ENCODE results near the gene SNX11. TPM values are rescaled to one million over a fixed set of nuclear protein-coding genes. Genes with fewer than 3 reads are reported as not detected.

Gene SNX11
- total and polyA plus RNA-seq, 9 of the 15 experiments (the other 6 are each of a cell fraction or from before 2014, with no cell fraction given) = 12.4 to 24.0 (median 16.8) TPM

DNA sequence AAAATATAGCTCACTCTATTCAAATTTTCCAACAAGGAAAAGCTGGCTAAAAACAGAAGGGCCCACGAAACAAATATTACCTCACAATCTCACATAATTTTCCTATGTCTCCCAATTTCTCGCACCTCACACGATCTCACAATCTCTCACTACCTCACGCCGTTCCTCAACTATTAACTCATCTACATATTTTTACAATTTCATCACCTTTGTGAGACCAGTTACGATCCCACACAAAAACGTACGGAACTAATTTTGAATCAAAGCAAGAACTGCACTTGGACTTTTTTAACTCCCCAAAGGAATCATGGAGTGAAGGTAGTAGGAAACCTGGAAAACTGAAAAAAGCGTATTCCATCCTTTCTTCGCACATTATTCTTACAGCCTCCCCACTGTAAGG is 7.4 kb upstream of the SNX11 start:
- ATAC-seq = no peak
- Histone ChIP-seq H2AFZ (ENCODE audit: low read depth, low read length) (no peak overlapping the region), H3K4me3 (peak overlapping the region; percentile 69), H3K27me3 (ENCODE audit: control insufficient read depth in 2 of 2, insufficient read depth in 2 of 2, low read length in 2 of 2) (no peaks in the 10 kb centered on the region), H3K4me2 (ENCODE audit: insufficient read depth, low read length) (peak overlapping the region; percentile 82), H4K20me1 (replicated peaks; ENCODE audit: control insufficient read depth, insufficient read depth, low read length) (no peaks in the 10 kb centered on the region), H3K9me1 (ENCODE audit: control insufficient read depth, insufficient read depth, low read length) (no peaks in the 10 kb centered on the region), H3K9ac (ENCODE audit: insufficient read depth in 1 of 2, low read depth in 2 of 2, low read length in 2 of 2) (peak overlapping the region; percentile 71 to 95; a peak in 3 of 4 replicates), H3K27ac (ENCODE audit: extremely low read depth, low read depth, low read length) (peak overlapping the region; percentile 72; the same call in 1 of the 3 replicates), H3K9me3 (replicated peaks; ENCODE audit: control insufficient read depth, insufficient read depth, low read depth, low read length) (0 out of 2 replicates have a peak, but pooled peaks cover 3% of the 10 kb centered on the region), H3K79me2 (ENCODE audit: control insufficient read depth, insufficient read depth, low read length) (peaks cover 47% of the 10 kb centered on the region), H3K4me1 (replicated peaks in 1 of 2; ENCODE audit: control insufficient read depth in 2 of 2, insufficient read depth in 2 of 2, low read length in 2 of 2) (peaks cover 3 to 22% of the 10 kb centered on the region in 2 experiments; a peak in 3 of 5 replicates), H3K36me3 (ENCODE audit: control insufficient read depth, insufficient read depth, low read length) (peaks cover 10% of the 10 kb centered on the region; the same call in 1 of the 3 replicates)
- TSS peak; percentile 54 for BruUV-seq (replicated peaks)
- TF ChIP-seq ZNF79 (CRISPR knock-in tag; IDR thresholded peaks at IDR 0.05; ENCODE audit: low read depth) = no peak
- TF ChIP-seq, protein P1, sequence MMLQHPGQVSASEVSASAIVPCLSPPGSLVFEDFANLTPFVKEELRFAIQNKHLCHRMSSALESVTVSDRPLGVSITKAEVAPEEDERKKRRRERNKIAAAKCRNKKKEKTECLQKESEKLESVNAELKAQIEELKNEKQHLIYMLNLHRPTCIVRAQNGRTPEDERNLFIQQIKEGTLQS (IDR thresholded peaks at IDR 0.05) = peak; percentile 34; the same call in 1 of the 2 replicates
- TF ChIP-seq, protein P1 (CRISPR knock-in tag; conservative IDR thresholded peaks at IDR 0.05) = no peak
- 15% methylated on average over 10 of the region's 10 CpGs for WGBS (ENCODE audit: insufficient coverage, low coverage, missing lambda C conversion rate)
- no peak for FAIRE-seq
- ChIA-PET CTCF (ENCODE audit: low intra/inter-chr PET ratio) (no interaction called here), POLR2A (interaction anchor here (0.6 to 1.5 kb wide), 6 partner anchors 31 to 895 kb away, joined by 3 to 7 read pairs (median 3); partner anchors contain the start of gene NFE2L1)
- DNase-seq (ENCODE audit: extremely low read depth in 1 of 4, low spot score in 3 of 4) = no peak
- in situ Hi-C loops (cut with MboI) (no loop called here), intact Hi-C loops (cut with micrococcal nuclease) (no loop called here)

- peak; percentile 19 for FAIRE-seq
- Histone ChIP-seq H3K4me2 (ENCODE audit: insufficient read depth, low read length) (peak overlapping the region; percentile 82), H3K27ac (ENCODE audit: extremely low read depth, low read depth, low read length) (peak overlapping the region; percentile 72), H3K4me3 (peak overlapping the region; percentile 69), H2AFZ (ENCODE audit: low read depth, low read length) (peak overlapping the region; percentile 97), H3K9ac (ENCODE audit: insufficient read depth in 1 of 2, low read depth in 2 of 2, low read length in 2 of 2) (peak overlapping the region; percentile 71 to 95), H3K79me2 (ENCODE audit: control insufficient read depth, insufficient read depth, low read length) (peaks cover 44% of the 10 kb centered on the region), H4K20me1 (replicated peaks; ENCODE audit: control insufficient read depth, insufficient read depth, low read length) (no peaks in the 10 kb centered on the region), H3K9me1 (ENCODE audit: control insufficient read depth, insufficient read depth, low read length) (no peaks in the 10 kb centered on the region), H3K4me1 (replicated peaks in 1 of 2; ENCODE audit: control insufficient read depth in 2 of 2, insufficient read depth in 2 of 2, low read length in 2 of 2) (peaks cover 3 to 22% of the 10 kb centered on the region in 2 experiments; a peak in 3 of 5 replicates), H3K27me3 (ENCODE audit: control insufficient read depth in 2 of 2, insufficient read depth in 2 of 2, low read length in 2 of 2) (no peaks in the 10 kb centered on the region), H3K36me3 (ENCODE audit: control insufficient read depth, insufficient read depth, low read length) (peaks cover 8% of the 10 kb centered on the region; the same call in 1 of the 3 replicates), H3K9me3 (replicated peaks; ENCODE audit: control insufficient read depth, insufficient read depth, low read depth, low read length) (0 out of 2 replicates have a peak, but pooled peaks cover 3% of the 10 kb centered on the region)
- peak; percentile 57 for ATAC-seq
- POLR2A ChIA-PET = interaction anchor here (0.6 to 1.5 kb wide), 10 partner anchors 10 to 895 kb away, joined by 3 to 7 read pairs (median 3); partner anchors contain the start of gene NFE2L1
- BruUV-seq (replicated peaks) = no TSS peak
- peak; percentile 43 to 69 (median 60) for DNase-seq (ENCODE audit: extremely low read depth in 1 of 4, low spot score in 3 of 4)
- CTCF ChIA-PET (ENCODE audit: low intra/inter-chr PET ratio) = no interaction called here
- intact Hi-C loops (cut with micrococcal nuclease) (no loop called here), in situ Hi-C loops (cut with MboI) (no loop called here)
- whole genome bisulfite sequencing (ENCODE audit: insufficient coverage, low coverage, missing lambda C conversion rate) = under 1% methylated on average over 20 of the region's 23 CpGs
- TF ChIP-seq HMG20A (CRISPR knock-in tag; conservative IDR thresholded peaks at IDR 0.05) = no peak
- peak in 1 of 2 experiments; percentile 16; a peak in 1 of 4 replicates for TF ChIP-seq HDAC1 (IDR thresholded peaks at IDR 0.05)
- no peak for TF ChIP-seq PHF8 (IDR thresholded peaks at IDR 0.05; ENCODE audit: borderline replicate concordance, low read length)
- TF ChIP-seq FUS (optimal IDR thresholded peaks at IDR 0.05; ENCODE audit: low read depth, low read length) = no peak
- TF ChIP-seq ETV1 (tag; conservative IDR thresholded peaks at IDR 0.05; ENCODE audit: low read depth) = no peak
- no peak for TF ChIP-seq SMARCC2 (IDR thresholded peaks at IDR 0.05; ENCODE audit: low read depth)
- 0 out of 2 replicates have a peak, but pooled peaks have one; percentile 40 for TF ChIP-seq DIDO1 (tag; IDR thresholded peaks at IDR 0.05; ENCODE audit: low read depth)
- TF ChIP-seq HDGF (IDR thresholded peaks at IDR 0.05) = peak; percentile 47; the same call in 1 of the 2 replicates
- TF ChIP-seq ESRRA (IDR thresholded peaks at IDR 0.05; ENCODE audit: borderline replicate concordance, low read depth) = 0 out of 2 replicates have a peak, but pooled peaks have one; percentile 5
- 0 out of 2 replicates have a peak, but pooled peaks have one; percentile 9 for TF ChIP-seq LEF1 (IDR thresholded peaks at IDR 0.05)
Observed at GRCh38 chr17:48100591-48101011, 7.0 kb upstream of the SNX11 start.

Data from K562 (cell line).